ENCODE results near the gene UBB.

The UBB gene

DNA sequence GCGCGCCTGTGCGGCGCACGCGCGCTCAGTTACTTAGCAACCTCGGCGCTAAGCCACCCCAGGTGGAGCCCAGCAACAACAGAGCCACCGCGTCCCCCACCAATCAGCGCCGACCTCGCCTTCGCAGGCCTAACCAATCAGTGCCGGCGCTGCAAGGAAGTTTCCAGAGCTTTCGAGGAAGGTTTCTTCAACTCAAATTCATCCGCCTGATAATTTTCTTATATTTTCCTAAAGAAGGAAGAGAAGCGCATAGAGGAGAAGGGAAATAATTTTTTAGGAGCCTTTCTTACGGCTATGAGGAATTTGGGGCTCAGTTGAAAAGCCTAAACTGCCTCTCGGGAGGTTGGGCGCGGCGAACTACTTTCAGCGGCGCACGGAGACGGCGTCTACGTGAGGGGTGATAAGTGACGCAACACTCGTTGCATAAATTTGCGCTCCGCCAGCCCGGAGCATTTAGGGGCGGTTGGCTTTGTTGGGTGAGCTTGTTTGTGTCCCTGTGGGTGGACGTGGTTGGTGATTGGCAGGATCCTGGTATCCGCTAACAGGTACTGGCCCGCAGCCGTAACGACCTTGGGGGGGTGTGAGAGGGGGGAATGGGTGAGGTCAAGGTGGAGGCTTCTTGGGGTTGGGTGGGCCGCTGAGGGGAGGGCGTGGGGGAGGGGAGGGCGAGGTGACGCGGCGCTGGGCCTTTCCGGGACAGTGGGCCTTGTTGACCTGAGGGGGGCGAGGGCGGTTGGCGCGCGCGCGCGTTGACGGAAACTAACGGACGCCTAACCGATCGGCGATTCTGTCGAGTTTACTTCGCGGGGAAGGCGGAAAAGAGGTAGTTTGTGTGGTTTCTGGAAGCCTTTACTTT, at the start of gene UBB:
Gene UBB (plus strand): TSS at position 452 of the 856 bp plus-strand sequence. CDS start 817 bp downstream, outside the sequence.
- DNase-seq = peak; percentile 91 to 94

DNA sequence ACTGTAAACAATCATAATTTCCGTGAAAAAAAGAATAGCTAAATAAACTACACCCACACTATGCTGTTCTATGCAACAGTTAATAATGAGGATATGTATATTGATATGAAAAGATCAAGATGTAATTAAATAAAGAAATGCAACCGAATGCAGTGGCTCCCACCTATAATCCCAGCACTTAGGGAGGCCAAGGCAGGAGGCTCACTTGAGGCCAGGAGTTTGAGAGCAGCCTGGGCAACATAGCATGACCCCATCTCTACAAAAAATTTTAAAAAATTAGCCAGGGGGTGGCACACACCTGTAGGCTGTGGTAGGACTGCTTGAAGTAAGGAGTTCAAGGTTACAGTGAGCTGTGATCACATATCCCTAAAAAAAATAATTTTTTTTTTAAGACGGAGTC, 42.5 kb upstream of the UBB start:
- DNase-seq = no peak

DNA sequence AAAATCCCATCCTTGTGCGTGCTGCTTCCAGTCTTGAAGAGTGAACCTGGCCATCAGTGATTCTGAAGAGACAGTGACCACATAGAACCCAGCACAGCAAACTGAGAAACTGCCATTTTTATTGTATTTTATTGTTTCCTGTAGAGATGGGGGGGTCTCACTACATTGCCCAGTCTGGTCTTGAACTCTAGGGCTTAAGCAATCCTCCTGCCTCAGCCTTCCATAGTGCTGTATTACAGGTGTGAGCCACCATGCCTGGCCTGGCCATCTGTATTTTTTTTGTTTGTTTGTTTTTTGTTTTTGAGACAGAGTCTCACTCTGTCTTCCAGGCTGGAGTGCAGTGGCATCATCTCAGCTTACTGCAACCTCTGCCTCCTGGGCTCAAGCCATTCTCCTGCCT, 41.5 kb upstream of the UBB start:
- no peak for DNase-seq

DNA sequence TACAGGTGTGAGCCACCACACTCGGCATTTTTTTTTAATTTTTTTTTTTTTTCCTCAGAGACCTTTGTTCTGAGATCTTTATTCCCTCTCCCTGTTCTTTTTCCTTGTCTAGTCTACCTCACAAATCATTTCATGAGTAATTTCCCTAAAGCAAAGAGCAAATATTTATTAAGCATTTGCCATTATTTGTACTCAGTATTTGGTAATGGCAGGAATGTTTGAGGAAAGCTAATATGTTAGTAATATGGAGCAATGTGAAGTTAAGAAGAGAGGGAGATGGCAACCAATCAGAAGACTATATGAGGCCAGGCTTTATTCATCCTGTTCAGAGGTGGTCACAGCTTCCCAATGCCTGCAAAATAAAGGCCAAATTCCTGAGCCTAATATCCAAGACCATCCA, 40.9 kb upstream of the UBB start:
- no peak for DNase-seq

DNA sequence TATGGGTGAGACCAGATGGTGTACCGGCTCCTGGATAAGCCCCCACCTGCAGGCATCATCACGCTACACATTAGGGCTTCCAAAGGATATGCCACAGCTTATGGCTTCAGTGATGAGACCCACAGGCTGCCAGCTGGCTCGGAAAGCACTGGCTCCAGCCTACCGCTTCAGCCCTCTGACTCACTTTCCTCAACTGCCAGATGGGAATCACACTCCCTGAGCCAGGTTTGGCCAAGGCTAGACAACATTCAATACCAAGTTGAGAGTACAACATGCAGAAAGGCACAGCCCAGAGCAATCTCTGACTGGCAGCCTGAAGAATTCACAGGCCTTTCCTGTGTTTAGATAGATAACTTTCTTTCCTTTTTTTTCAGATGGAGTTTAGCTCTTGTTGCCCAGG, 37.9 kb upstream of the UBB start:
- no peak for DNase-seq

DNA sequence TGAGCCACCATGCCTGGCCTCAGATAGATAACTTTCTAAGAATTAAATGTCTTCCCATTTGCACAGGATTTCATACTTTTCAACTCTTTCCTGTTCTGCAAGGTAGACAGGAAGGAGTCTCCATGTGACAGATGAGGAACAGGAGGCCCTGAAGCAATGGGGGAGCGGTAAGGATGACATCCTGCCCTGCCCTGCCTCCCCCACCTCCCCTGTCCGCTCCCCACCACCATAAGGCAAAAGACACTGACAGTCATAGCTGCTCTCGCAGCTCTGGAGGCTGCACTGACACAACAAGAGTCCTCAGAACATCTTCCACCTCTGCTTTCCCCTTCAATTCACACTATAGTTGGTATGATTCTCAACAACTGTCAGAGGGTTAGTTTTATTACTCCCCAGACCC, 37.3 kb upstream of the UBB start:
- no peak for DNase-seq

DNA sequence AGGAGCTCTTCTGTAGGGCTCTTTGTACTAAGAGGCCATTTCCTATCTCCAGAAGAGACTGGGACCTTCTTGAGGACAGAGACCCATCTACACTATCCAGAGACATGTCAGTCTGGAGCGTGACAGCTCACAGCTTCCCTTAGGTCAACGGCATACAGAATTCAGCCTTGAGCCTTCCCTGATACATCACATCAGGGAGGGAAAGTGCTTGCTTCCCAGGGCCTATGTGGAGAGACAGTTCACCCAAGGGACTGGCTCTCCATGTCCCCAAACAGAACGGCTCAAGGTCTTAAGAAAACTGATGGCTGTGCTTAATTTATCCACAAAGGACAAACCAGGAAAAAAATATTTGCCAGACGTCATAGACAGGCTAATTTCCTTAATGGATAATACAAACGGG, 35.3 kb upstream of the UBB start:
- DNase-seq = no peak

DNA sequence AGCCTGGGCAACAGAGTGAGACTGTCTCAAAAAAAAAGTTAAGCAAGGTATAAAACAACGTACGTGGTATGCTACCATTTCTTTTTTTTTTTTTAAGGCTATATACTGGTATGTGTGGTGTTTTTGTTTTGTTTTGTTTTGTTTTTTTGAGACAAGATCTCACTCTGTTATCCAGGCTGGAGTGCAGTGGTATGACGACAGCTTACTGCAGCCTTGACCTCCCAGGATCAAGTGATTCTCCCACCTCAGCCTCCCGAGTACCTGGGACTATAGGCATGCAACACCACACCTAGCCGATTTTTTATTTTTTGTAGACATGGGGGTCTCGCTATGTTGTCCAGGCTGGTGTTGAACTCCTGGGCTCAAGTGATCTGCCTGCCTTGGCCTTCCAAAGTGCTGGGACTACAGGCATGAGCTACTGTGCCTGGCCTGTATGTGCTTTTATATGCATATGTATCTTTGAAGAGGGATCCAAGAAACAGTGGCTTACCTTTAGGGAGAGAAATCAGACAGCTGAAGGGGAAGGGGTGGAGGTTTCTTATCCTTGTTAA, 34.1 kb upstream of the UBB start:
- DNase-seq = no peak

DNA sequence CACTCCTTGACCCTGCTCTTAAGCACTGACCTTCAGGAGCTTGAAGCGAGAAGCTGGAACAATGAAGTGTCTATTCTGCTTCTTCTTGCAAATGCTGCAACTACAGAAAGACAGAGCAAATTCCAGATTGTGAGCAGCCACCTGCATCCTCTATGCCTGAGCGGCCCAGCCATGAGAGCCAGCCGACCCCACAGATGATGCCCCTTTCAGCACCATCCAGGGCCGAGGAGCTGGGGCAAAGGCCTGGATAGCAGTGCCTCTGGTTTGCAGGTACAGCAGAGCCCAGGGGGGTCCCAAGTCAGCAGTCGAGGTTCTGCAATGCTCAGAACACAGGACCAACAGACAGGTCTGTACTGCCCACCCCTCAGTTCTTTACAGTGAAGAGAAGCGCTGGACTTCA, 32.3 kb upstream of the UBB start:
- no peak for DNase-seq

- no peak for DNase-seq
Measured at GRCh38 chr17:16349431-16349830, 31.5 kb upstream of the UBB start.

DNA sequence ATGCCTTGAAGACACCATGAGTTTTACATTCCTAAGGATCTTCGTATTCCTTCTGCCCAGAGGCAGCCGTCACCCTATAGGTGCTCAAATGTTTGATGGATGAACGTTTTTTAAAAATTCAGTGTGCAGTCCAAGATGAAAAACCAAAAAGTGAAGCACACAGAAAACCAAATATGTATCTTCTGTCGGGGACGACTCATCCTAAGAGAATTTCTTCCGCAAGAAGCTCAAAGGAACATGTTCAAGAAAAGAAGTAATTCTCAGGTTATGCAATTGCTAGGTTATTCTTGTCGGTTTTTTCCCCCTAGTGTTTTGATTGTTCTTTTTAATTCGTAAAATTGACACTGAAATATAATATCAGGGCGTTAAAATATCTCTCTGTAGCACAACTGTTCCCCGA, 29.1 kb upstream of the UBB start:
- DNase-seq = no peak

GRCh38 chr17:16352303-16352666, 28.6 kb upstream of the UBB start:
- DNase-seq = peak; percentile 45 to 48

DNA sequence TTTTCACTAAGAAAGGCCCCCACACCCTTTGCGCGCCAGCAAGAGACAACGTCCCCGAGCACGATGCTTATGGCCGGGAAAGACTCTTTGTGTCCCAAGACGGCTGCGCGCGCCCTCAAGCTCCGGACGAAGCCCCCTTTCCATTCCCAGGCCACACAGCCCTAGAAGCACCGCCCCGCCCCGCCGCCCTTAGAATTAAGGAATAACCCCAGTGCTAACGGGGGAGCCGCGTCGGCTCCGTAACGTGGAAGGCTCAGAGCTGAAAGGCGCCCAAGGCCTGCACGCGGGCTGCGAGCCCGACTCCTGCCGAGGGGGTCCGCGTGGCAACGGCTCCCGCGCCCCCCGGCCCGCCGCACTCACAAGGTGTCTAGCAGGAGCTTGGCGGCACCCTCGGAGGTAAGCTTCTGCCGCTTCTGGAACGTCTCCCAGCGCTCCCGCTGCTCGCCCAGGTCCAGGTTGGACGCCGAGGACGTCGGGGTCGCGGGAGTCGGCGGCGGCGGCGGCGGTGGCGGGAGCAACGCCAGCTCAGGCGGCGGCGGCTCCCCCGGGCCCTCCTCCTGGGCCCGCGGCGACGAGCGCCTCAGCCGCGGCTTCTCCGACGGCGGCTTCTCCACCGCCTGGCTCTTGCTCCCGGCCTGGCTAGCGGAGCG, 28.1 kb upstream of the UBB start:
- DNase-seq = peak; percentile 53 to 54

DNA sequence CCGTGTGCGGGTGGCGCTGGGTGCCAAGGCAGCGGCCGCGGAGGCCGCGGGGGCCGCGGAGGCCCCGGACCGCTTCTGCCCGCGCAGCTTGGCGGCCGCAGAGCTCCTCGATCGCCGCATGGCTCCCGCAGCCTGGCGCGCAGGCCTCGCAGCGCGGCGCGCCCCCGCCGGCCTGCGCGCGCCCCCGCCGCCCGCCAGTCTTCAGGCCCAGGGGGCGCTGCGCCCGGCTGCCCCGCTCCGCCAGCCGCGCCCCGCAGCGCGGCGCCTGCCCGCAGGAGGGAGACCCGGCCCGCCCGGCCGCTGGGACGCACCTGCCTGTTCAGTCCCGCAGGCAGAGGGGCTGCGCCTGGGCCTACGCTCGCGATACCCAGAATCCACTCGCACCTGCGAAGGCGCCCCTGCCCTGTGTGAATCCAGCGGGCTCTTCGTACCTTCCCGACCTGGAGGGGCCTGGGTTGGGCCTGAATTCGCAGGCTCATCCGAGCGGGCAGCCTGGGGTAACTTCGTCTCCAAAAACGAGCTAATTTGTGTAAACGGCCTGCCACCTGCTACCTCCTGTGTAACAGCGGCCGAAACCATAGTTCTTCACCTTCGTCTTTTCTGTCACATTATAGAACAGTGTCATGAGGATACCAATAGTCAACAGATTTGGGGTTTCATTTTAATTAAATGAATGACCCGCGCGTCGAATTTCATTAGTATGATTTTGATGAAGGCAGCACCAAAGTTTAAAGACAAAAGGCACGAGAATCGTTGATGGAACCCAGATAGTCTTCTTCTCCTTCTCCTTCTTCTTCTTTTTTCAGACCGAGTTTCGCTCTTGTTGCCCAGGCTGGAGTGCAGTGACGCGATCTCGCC, 27.3 kb upstream of the UBB start, which contains the start of gene CENPV:
Gene CENPV (minus strand): TSS at position 153 of the 858 bp plus-strand sequence. CDS start 33 bp downstream, at position 120.
- peak; percentile 65 for DNase-seq

GRCh38 chr17:16354585-16354984, 26.3 kb upstream of the UBB start:
- no peak for DNase-seq

- no peak for DNase-seq
Measured at GRCh38 chr17:16358394-16358793, 22.5 kb upstream of the UBB start.

GRCh38 chr17:16361874-16362273, 19.0 kb upstream of the UBB start:
- DNase-seq = peak; percentile 20 to 41

DNA sequence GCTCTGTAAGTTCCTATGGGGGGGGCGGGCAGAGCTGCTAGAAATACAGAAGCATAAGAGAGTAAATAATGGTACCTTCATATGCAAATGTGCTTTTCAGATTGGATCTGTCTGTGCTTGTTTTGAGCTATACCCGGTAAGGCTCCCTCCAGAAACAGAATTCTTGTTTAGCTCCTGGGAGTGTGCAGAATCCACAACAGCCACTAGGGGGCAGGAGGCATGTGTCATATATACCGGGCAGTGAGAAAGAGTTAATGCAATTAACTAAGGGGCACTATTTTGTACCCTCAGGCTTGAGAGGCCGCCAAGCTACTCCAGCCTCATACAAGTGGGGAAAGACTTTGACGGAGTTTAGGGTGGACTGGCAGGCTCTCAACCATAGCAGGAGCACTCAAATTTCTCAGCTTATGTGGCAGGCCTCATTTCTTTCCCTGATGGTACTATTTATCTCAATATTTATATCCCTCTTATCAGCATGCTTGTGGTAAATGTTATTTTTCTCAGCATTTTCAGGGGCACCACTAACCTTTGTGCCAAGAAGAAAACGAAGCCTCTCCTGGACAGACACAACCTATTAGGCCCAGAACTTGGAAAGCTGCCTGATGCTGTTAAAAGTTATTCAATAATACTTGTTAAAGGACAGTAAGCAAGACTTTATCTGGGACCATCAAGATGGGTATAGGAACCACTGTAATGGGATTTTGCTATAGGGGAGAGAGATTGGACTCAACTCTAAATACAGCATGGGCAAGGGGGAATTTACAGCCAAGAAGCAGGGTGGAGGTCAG, 16.9 kb upstream of the UBB start:
- DNase-seq = peak; percentile 80 to 86

GRCh38 chr17:16364625-16365024, 16.3 kb upstream of the UBB start:
- DNase-seq = no peak

DNA sequence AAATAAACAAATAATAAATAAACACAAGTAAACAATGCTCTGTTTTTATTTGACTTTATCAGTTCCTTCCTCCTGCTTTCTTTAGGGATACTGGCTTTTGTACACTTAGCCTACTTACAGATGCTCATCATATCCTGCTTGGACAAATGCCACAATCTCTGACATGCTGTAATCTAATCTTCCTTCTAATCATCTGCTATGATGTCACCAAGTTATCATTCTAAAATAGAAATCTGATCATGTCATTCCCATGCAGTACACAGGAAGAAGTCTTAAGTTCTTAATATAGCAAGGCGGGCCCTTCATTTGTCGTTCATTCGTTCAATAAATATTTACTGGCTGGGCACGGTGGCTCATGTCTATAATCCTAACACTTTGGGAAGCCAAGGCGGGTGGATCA, 9.1 kb upstream of the UBB start:
- DNase-seq = no peak

DNA sequence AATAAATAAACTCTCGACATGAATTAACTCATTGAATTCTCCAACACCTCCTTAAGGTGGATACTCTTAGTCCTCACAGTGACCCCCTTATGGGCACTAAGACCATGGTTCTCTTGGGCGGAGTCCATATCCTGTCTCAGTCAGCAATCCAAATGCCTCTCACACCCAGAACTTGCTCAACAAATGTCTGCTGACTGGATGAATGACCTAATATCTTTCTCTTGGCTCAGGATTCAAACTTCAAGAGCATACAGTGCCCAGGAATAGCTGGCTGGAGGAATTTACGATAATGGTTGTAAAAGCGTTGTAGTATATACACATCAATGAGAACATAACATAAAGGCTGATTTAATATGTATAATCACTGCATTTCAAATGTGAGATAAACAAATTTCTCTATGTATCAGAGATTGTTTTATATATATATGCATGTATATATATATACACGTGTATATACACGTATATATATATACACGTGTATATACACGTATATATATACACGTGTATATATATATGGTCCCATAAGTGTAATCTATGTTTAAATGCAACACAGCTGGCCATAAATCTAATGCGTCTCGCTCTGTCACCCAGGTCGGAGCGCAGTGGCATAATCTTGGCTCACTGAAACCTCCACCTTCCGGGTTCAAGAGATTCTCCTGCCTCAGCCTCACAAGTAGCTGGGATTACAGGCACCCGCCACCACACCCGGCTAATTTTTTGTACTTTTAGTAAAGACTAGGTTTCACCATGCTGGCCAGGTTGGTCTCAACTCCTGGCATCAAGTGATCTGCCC, 6.5 kb upstream of the UBB start:
- no peak for DNase-seq
